OCI-LY7 (cell line): ENCODE measurements around the gene THYN1. TPM values are rescaled to one million over a fixed set of nuclear protein-coding genes. Genes with fewer than 3 reads are reported as not detected.

Experiments used
- BruUV-seq: library from RNA; stranded (reverse); fragments of 400-500 nt; replicated peaks from 2 replicates; lab custom pipeline; 2021; lab: Mats Ljungman, UMichigan
- CTCF ChIA-PET: fragments of 300-600 bp; sonication (Branson Sonifier 250); formaldehyde crosslinking; loops from one replicate; lab custom pipeline; 2022; ENCODE audit warnings: antibody characterized with exemption; ENCODE audit not compliant: unreplicated experiment; lab: Charles Lee
- POLR2A ChIA-PET: fragments of 300-600 bp; sonication (Branson Sonifier 250); formaldehyde crosslinking; loops from one replicate; lab custom pipeline; 2022; ENCODE audit warnings: antibody characterized with exemption; lab: Charles Lee
- DNase-seq: peaks from one replicate; pipeline ENCODE4 v3.0.0-alpha.2; 2015; ENCODE audit warnings: low spot score
- H2AFZ ChIP-seq: fragments of 200-600 bp; sonication (generic), shearing (Covaris generic); 2 replicates; pipeline ENCODE4 v1.6.1; 2014; ENCODE audit warnings: mild to moderate bottlenecking, antibody characterized with exemption, low read length, moderate library complexity
- H3K27ac ChIP-seq: fragments of 200-600 bp; sonication (generic); 2 replicates; pipeline ENCODE4 v1.5.1; 2014; ENCODE audit warnings: mixed run types, low read depth, mild to moderate bottlenecking, moderate library complexity, low read length, inconsistent platforms; ENCODE audit not compliant: poor library complexity, severe bottlenecking
- H3K36me3 ChIP-seq: fragments of 200-600 bp; sonication (generic); 2 replicates; pipeline ENCODE4 v1.6.1; 2014; ENCODE audit warnings: mild to moderate bottlenecking, antibody characterized with exemption, low read length, moderate library complexity, mixed read lengths; ENCODE audit not compliant: insufficient read depth
- H3K4me1 ChIP-seq: fragments of 200-600 bp; sonication (generic); 2 replicates; pipeline ENCODE4 v1.5.1; 2014; ENCODE audit warnings: mild to moderate bottlenecking, low read length; ENCODE audit not compliant: insufficient read depth, poor library complexity, severe bottlenecking
- H3K4me2 ChIP-seq: fragments of 200-600 bp; sonication (generic); 2 replicates; pipeline ENCODE4 v1.6.1; 2014; ENCODE audit warnings: mild to moderate bottlenecking, low read length
- H3K4me3 ChIP-seq: fragments of 200-600 bp; sonication (generic); 2 replicates; pipeline ENCODE4 v1.5.1; 2014; ENCODE audit warnings: mild to moderate bottlenecking, low read depth, low read length; ENCODE audit not compliant: poor library complexity, severe bottlenecking
- H3K79me2 ChIP-seq: fragments of 200-600 bp; sonication (generic); 2 replicates; pipeline ENCODE4 v1.6.1; 2016; ENCODE audit warnings: low read depth, mild to moderate bottlenecking, low read length, moderate library complexity, mixed read lengths; ENCODE audit not compliant: insufficient read depth
- H3K9me2 ChIP-seq: fragments of 200-600 bp; sonication (generic); 2 replicates; pipeline ENCODE4 v1.6.1; 2016; ENCODE audit warnings: mild to moderate bottlenecking, low read length, mixed read lengths; ENCODE audit not compliant: insufficient read depth
- H3K9me3 ChIP-seq: fragments of 200-600 bp; sonication (generic); 2 replicates; pipeline ENCODE4 v1.6.1; 2014; ENCODE audit warnings: mild to moderate bottlenecking, mixed run types, low read length, mixed read lengths
- H4K20me1 ChIP-seq: fragments of 200-600 bp; sonication (generic); 2 replicates; pipeline ENCODE4 v1.6.1; 2014; ENCODE audit warnings: mild to moderate bottlenecking, antibody characterized with exemption, low read length, moderate library complexity, mixed read lengths; ENCODE audit not compliant: insufficient read depth
- EZH2phosphoT487 ChIP-seq: fragments of 200-600 bp; sonication (generic); IDR thresholded peaks from 2 replicates; pipeline ENCODE4 v1.6.1; 2018; ENCODE audit warnings: low read depth, borderline replicate concordance, mild to moderate bottlenecking, mixed run types, antibody characterized with exemption, low read length, moderate library complexity, mixed read lengths
- intact Hi-C: fragments of 100-400 bp; cut with micrococcal nuclease; formaldehyde crosslinking; loops from one replicate; pipeline ENCODE4 v1.10.0; 2022; ENCODE audit not compliant: unreplicated experiment
- total RNA-seq, 2 experiments: library from RNA; depleted of rRNA in 1 of 2; stranded (reverse); fragments of >200 nt in 1 of 2; shearing (Covaris generic) in 1 of 2; gene quantifications; 2 replicates each; pipeline ENCODE4 v1.2.3, GENCODE V29; 2014 to 2022
- TF ChIP-seq, protein P1 (sequence below): fragments of 200-600 bp; sonication (generic); conservative IDR thresholded peaks from 2 replicates; pipeline ENCODE4 v1.5.1; 2014; ENCODE audit warnings: mild to moderate bottlenecking, antibody characterized with exemption, low read length, moderate library complexity, mixed read lengths

The THYN1 gene
- total RNA-seq, 2 experiments from 2014 or later, result 51.6 to 101 TPM

- Histone ChIP-seq H3K4me3 (no peak overlapping the region), H2AFZ (no peak overlapping the region), H3K4me1 (no peaks in the 10 kb centered on the region), H3K4me2 (no peak overlapping the region), H3K27ac (no peak overlapping the region), H3K79me2 (no peaks in the 10 kb centered on the region), H3K36me3 (no peaks in the 10 kb centered on the region), H3K9me2 (no peaks in the 10 kb centered on the region), H4K20me1 (no peaks in the 10 kb centered on the region), H3K9me3 (no peaks in the 10 kb centered on the region)
- ChIA-PET POLR2A (interaction anchor here (0.6 to 0.7 kb wide), 3 partner anchors 19 to 301 kb away, joined by 3 to 5 read pairs (median 4); no protein-coding TSS in a partner anchor), CTCF (no interaction called here)
- intact Hi-C loops, result no loop called here
- no TSS peak for BruUV-seq
- TF ChIP-seq, protein P1, sequence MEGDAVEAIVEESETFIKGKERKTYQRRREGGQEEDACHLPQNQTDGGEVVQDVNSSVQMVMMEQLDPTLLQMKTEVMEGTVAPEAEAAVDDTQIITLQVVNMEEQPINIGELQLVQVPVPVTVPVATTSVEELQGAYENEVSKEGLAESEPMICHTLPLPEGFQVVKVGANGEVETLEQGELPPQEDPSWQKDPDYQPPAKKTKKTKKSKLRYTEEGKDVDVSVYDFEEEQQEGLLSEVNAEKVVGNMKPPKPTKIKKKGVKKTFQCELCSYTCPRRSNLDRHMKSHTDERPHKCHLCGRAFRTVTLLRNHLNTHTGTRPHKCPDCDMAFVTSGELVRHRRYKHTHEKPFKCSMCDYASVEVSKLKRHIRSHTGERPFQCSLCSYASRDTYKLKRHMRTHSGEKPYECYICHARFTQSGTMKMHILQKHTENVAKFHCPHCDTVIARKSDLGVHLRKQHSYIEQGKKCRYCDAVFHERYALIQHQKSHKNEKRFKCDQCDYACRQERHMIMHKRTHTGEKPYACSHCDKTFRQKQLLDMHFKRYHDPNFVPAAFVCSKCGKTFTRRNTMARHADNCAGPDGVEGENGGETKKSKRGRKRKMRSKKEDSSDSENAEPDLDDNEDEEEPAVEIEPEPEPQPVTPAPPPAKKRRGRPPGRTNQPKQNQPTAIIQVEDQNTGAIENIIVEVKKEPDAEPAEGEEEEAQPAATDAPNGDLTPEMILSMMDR, result no peak
- no peak for TF ChIP-seq EZH2phosphoT487
- no peak for DNase-seq
These were observed 38.0 kb upstream of the THYN1 start for GRCh38 chr11:134291196-134291595.

GRCh38 chr11:134290646-134291045 lies 37.5 kb upstream of the THYN1 start:
- Histone ChIP-seq H2AFZ (no peak overlapping the region), H3K79me2 (no peaks in the 10 kb centered on the region), H3K4me2 (no peak overlapping the region), H3K9me3 (no peaks in the 10 kb centered on the region), H3K4me3 (no peak overlapping the region), H4K20me1 (no peaks in the 10 kb centered on the region), H3K9me2 (no peaks in the 10 kb centered on the region), H3K4me1 (no peaks in the 10 kb centered on the region), H3K27ac (no peak overlapping the region), H3K36me3 (no peaks in the 10 kb centered on the region)
- intact Hi-C loops, result no loop called here
- CTCF ChIA-PET, result no interaction called here
- POLR2A ChIA-PET, result no interaction called here
- BruUV-seq, result no TSS peak
- TF ChIP-seq, protein P1, result no peak
- no peak for TF ChIP-seq EZH2phosphoT487
- no peak for DNase-seq

GRCh38 chr11:134289789-134290188 lies 36.6 kb upstream of the THYN1 start:
- Histone ChIP-seq H3K79me2 (no peaks in the 10 kb centered on the region), H3K4me2 (no peak overlapping the region), H2AFZ (no peak overlapping the region), H3K4me3 (no peak overlapping the region), H3K36me3 (no peaks in the 10 kb centered on the region), H3K27ac (no peak overlapping the region), H3K9me2 (no peaks in the 10 kb centered on the region), H3K9me3 (no peaks in the 10 kb centered on the region), H3K4me1 (no peaks in the 10 kb centered on the region), H4K20me1 (no peaks in the 10 kb centered on the region)
- TF ChIP-seq, protein P1, result no peak
- intact Hi-C loops, result no loop called here
- POLR2A ChIA-PET, result interaction anchor here (0.7 kb wide), 1 partner anchor 1178 kb away, joined by 4 read pairs; no protein-coding TSS in a partner anchor
- BruUV-seq, result no TSS peak
- CTCF ChIA-PET, result no interaction called here
- no peak for DNase-seq
